WERI-Rb-1 (cell line): ENCODE data around the gene DHX57.
"Not testable (repeated sequence)": the region's sequence is repeated elsewhere in the genome, so short reads cannot be mapped to it uniquely, and the experiment has no call there.

Experiments
- DNase-seq: peaks from one replicate; pipeline ENCODE4 v3.0.0-alpha.2; 2020
- H3K27ac ChIP-seq: fragments of 250-450 bp; sonication (Bioruptor Pico); 2 replicates; pipeline ENCODE4 v1.5.1; 2020; ENCODE audit warnings: mild to moderate bottlenecking, moderate library complexity
- H3K27me3 ChIP-seq: fragments of 250-450 bp; sonication (Bioruptor Pico); 2 replicates; pipeline ENCODE4 v1.5.1; 2021; ENCODE audit warnings: mild to moderate bottlenecking, low read depth, moderate library complexity; ENCODE audit not compliant: insufficient read depth, severe bottlenecking
- H3K36me3 ChIP-seq: fragments of 250-450 bp; sonication (Bioruptor Pico); 2 replicates; pipeline ENCODE4 v1.5.1; 2020; ENCODE audit warnings: mild to moderate bottlenecking, moderate library complexity
- H3K4me3 ChIP-seq: 2 replicates; pipeline ENCODE4 v1.5.1; 2011; ENCODE audit warnings: low read depth, mild to moderate bottlenecking, control low read depth, low read length
- H3K9me3 ChIP-seq: fragments of 250-450 bp; sonication (Bioruptor Pico); 2 replicates; pipeline ENCODE4 v1.5.1; 2021; ENCODE audit warnings: mild to moderate bottlenecking, moderate library complexity; ENCODE audit not compliant: severe bottlenecking
- TF ChIP-seq, protein P1 (sequence below): IDR thresholded peaks from 2 replicates; pipeline ENCODE4 v1.5.1; 2011; ENCODE audit warnings: low read depth, mild to moderate bottlenecking, control low read depth, inconsistent platforms, low read length

The DHX57 gene

DNA sequence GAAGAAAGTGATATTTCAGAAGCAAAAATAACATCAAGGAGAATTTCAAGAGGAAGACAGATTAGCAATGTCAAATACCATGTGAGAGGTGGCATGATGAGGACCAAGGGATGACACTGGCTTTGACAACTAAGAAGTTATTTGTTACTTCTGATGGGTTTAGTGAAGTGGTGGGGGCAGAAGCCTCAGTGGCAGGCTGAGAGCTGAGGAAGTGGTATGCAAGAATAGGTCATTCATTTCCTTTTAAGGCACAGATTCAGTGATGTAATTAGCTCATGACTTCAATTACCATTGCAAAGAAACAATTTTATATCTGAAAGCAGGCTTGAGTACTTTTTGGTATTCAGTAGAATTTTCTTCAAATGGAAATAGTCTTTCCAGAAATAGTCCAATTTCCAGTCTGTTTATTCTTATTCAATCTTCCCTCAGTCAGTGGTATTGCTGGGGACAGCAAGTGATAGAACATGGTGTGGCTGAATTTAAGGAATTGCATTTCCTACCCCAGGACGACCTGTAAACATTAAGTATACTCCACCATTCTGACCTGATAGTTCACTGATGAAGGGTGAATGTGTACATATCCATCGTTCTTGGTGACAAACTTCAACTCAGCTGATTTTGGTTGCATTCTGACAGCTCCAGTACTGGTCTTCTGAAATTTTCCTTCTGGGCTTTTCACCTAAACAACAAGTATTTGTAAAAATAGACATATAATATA is 69.6 kb downstream of the DHX57 start:
- no peak for DNase-seq

DNA sequence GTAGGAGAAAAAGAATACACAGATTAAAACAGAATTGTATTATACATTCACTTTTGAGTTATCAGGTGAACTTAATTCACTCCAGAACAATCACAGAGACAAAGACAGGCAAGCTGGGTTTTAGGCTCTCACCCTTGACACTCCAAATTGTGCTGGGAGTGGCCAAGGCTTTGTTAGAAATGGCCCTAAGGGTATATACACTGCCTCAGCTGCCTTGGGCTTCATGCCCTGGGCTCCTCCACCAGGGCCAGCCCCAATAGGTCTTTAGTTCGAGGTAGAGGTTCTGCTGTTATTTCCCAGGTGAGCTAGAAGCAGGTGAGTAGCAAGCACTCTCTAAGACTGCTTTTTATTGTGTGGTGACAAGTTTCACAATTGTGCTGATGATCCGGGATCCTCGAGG is 77.8 kb downstream of the DHX57 start:
- Histone ChIP-seq H3K27ac (no peak overlapping the region), H3K27me3 (no peaks in the 10 kb centered on the region), H3K4me3 (no peak overlapping the region), H3K9me3 (no peaks in the 10 kb centered on the region), H3K36me3 (peaks cover 33% of the 10 kb centered on the region)
- no peak for DNase-seq
- TF ChIP-seq, protein P1, sequence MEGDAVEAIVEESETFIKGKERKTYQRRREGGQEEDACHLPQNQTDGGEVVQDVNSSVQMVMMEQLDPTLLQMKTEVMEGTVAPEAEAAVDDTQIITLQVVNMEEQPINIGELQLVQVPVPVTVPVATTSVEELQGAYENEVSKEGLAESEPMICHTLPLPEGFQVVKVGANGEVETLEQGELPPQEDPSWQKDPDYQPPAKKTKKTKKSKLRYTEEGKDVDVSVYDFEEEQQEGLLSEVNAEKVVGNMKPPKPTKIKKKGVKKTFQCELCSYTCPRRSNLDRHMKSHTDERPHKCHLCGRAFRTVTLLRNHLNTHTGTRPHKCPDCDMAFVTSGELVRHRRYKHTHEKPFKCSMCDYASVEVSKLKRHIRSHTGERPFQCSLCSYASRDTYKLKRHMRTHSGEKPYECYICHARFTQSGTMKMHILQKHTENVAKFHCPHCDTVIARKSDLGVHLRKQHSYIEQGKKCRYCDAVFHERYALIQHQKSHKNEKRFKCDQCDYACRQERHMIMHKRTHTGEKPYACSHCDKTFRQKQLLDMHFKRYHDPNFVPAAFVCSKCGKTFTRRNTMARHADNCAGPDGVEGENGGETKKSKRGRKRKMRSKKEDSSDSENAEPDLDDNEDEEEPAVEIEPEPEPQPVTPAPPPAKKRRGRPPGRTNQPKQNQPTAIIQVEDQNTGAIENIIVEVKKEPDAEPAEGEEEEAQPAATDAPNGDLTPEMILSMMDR = no peak

More for the DNA sequence above, 69.6 kb downstream of the DHX57 start:
- peaks cover 50% of the 10 kb centered on the region for H3K36me3 ChIP-seq
- no peak overlapping the region for H3K27ac ChIP-seq
- H3K27me3 ChIP-seq = no peaks in the 10 kb centered on the region
- no peaks in the 10 kb centered on the region for H3K9me3 ChIP-seq
- no peak overlapping the region for H3K4me3 ChIP-seq
- TF ChIP-seq, protein P1 = no peak

DNA sequence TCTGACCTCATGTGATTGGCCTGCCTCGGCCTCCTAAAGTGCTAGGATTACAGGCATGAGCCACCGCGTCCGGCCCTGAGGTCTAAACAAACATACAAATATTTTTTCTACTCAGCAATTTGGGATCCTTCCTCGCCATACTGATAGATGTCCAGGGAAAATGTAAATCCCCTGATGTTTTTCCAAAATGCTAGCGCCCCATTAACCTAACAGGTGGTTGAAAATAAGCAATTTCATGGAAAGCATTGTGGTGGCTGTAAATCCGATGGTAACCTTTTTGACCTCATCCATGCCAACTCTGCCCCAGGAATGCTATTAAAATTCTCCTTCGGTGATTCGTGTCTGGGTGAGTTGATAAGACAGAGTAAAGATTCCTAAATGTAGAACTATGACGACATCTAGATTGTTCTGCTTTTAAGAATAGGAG is 78.5 kb downstream of the DHX57 start:
- no peak overlapping the region for H3K27ac ChIP-seq
- H3K36me3 ChIP-seq = peaks cover 27% of the 10 kb centered on the region
- H3K4me3 ChIP-seq = no peak overlapping the region
- no peaks in the 10 kb centered on the region for H3K27me3 ChIP-seq
- TF ChIP-seq, protein P1 = no peak
- no peak for DNase-seq
- H3K9me3 ChIP-seq = no peaks in the 10 kb centered on the region

DNA sequence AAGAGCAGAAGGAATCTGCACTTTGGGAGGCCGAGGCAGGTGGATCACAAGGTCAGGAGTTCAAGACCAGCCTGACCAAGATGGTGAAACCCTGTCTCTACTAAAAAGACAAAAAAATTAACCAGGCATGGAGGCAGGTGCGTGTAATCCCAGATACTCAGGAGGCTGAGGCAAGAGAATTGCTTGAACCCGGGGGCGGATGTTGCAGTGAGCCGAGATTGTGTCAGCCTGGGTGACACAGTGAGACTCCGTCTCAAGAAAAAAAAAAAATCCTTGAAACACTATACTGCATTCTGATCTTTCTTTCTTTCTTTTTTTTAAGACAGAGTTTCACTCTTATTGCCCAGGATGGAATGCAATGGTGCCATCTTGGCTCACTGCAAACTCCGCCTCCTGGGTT is 80.7 kb downstream of the DHX57 start:
- H3K27ac ChIP-seq, H3K27me3 ChIP-seq, H3K4me3 ChIP-seq, H3K9me3 ChIP-seq, DNase-seq: not testable (repeated sequence)
- H3K36me3 ChIP-seq = peaks cover 18% of the 10 kb centered on the region

DNA sequence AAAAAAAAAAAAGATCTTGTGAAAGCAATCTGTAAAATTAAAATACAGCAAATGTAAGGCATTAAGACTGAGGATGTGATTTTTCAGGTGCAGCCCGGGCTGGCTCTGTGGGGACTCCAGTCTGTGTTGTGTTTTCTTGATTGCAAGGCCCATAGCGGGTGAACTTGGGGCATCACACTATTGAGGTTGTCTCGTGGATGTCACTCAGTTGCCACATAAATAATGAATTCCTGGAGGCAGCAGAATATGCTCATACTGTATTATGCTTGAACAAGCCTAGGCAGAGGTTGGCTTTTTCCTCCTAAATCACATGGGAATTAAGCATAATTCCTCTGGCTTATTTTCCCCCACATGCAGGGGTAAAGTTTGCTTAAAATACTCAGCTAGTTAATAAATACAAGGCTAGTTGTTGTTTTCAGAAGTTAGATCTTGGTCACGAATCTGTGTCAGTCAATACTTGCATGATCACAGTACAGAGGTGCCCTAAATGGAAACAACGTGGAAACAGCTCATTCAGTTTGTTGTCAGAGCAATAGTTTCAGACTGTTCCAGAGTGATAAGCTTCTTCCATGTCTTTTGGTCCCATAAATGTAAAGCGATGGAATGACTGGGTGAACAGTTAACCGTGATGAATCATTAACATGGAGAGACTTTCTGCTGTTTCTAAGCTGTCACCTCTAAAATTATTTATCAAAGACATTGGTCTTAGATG is 81.3 kb downstream of the DHX57 start:
- H3K4me3 ChIP-seq = no peak overlapping the region
- H3K27me3 ChIP-seq = no peaks in the 10 kb centered on the region
- H3K36me3 ChIP-seq = peaks cover 18% of the 10 kb centered on the region
- TF ChIP-seq, protein P1 = no peak
- DNase-seq = no peak
- H3K9me3 ChIP-seq = no peaks in the 10 kb centered on the region
- no peak overlapping the region for H3K27ac ChIP-seq

DNA sequence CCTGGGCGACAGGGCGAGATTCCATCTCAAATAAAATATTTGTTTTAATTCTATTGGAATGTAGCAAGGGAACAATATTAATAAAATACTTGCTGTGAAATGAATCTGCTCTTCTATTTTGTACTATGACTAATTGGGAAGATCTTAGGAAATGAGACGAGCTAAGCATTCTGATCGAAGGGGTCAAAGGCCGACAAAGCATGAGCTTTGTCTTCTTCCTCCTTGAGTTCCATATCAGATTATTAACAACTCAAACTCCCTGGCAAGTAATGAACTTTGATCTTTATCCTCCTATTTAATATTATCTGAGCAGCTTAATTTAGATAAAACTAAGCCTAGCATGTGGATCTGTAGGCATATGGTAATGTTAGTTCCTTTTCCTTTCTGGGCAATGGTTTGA is 82.2 kb downstream of the DHX57 start:
- Histone ChIP-seq H3K4me3 (no peak overlapping the region), H3K9me3 (no peaks in the 10 kb centered on the region), H3K36me3 (peaks cover 12% of the 10 kb centered on the region), H3K27me3 (no peaks in the 10 kb centered on the region), H3K27ac (no peak overlapping the region)
- TF ChIP-seq, protein P1 = no peak
- no peak for DNase-seq
